A549 (cell line): ENCODE measurements around the gene CD163L1. TPM values are rescaled to one million over a fixed set of nuclear protein-coding genes. Genes with fewer than 3 reads are reported as not detected.
A peak's percentile ranks its signal among the peaks of the same experiment; 100 is the strongest.

Experiments
- ATAC-seq, 2 experiments: fragments of 200-7000 bp in 1 of 2; fragments of >200 bp in 1 of 2; cut with Nextera tagmentation in 1 of 2; cut with Tn5 transposase in 1 of 2; 3 replicates each; pipeline versions ENCODE4 v1.8.0 to v1.9.1; 2018 to 2020; ENCODE audit warnings: mild to moderate bottlenecking in 1 of 2, moderate library complexity in 1 of 2
- CTCF ChIA-PET: fragments of 300-600 bp; sonication (Branson Sonifier 250); formaldehyde crosslinking; extraction: SDS; loops from one replicate; lab custom pipeline; 2021; ENCODE audit warnings: antibody characterized with exemption, inconsistent platforms; lab: Yijun Ruan, JAX
- POLR2A ChIA-PET: fragments of 350-600 bp; formaldehyde crosslinking; extraction: SDS; loops from one replicate; lab custom pipeline; 2021; ENCODE audit warnings: antibody characterized with exemption, inconsistent platforms; lab: Yijun Ruan, JAX
- DNase-seq, 2 experiments: peaks; one replicate each; pipeline versions ENCODE4 v3.0.0 to v3.0.0-alpha.2; 2011 to 2016; ENCODE audit warnings: low read depth in 1 of 2, low spot score in 1 of 2
- FAIRE-seq: peaks from 2 replicates; lab custom pipeline; 2011; peaks lifted over from hg19 to GRCh38; lab: Jason Lieb, UNC
- H3K27ac ChIP-seq, 2 experiments: fragments of >200 bp; sonication (Bioruptor Twin); formaldehyde crosslinking; 3 replicates each; pipeline ENCODE4 v1.5.1; 2016 to 2017
- H3K4me1 ChIP-seq: fragments of >200 bp; sonication (Bioruptor Twin); formaldehyde crosslinking; 3 replicates; pipeline ENCODE4 v1.6.1; 2016
- H3K4me2 ChIP-seq: fragments of >200 bp; sonication (Bioruptor Twin); formaldehyde crosslinking; 3 replicates; pipeline ENCODE4 v1.6.1; 2016
- H3K4me3 ChIP-seq: fragments of >200 bp; sonication (Bioruptor Twin); formaldehyde crosslinking; 3 replicates; pipeline ENCODE4 v1.5.1; 2016
- H3K9me3 ChIP-seq: fragments of >200 bp; sonication (Bioruptor Twin); formaldehyde crosslinking; 3 replicates; pipeline ENCODE4 v1.6.1; 2016
- CBX2 ChIP-seq: fragments of 200-600 bp; sonication (generic); IDR thresholded peaks from 2 replicates; pipeline ENCODE4 v1.6.1; 2016; ENCODE audit warnings: low read depth, mild to moderate bottlenecking, borderline replicate concordance
- CEBPB ChIP-seq, 2 experiments: fragments of >200 bp in 1 of 2; sonication (Bioruptor Twin) in 1 of 2; formaldehyde crosslinking in 1 of 2; IDR thresholded peaks; 2 replicates each; pipeline ENCODE4 v1.6.1; 2012 to 2016
- CHD2 ChIP-seq: fragments of 150-350 bp; IDR thresholded peaks from 2 replicates; pipeline ENCODE4 v1.6.1; 2014; ENCODE audit warnings: low read length; ENCODE audit not compliant: partially characterized antibody
- CHD4 ChIP-seq: fragments of 200-600 bp; sonication (generic); IDR thresholded peaks from 2 replicates; pipeline ENCODE4 v1.6.1; 2016; ENCODE audit warnings: antibody characterized with exemption, mild to moderate bottlenecking, borderline replicate concordance
- EHF ChIP-seq: fragments of 250-450 bp; sonication (Bioruptor Pico); IDR thresholded peaks from 2 replicates; pipeline ENCODE4 v1.5.0; 2020; ENCODE audit warnings: mild to moderate bottlenecking
- ESRRA ChIP-seq: fragments of 150-350 bp; IDR thresholded peaks from 2 replicates; pipeline ENCODE4 v1.6.1; 2014; ENCODE audit warnings: mild to moderate bottlenecking, low read length, borderline replicate concordance
- FOSL2 ChIP-seq, 2 experiments: fragments of 450-650 bp in 1 of 2; fragments of >200 bp in 1 of 2; sonication (Bioruptor Twin) in 1 of 2; formaldehyde crosslinking; IDR thresholded peaks; 2 replicates each; pipeline versions ENCODE4 v1.5.0 to v1.6.1; 2016 to 2020; ENCODE audit warnings: mild to moderate bottlenecking in 1 of 2, moderate library complexity in 1 of 2
- HOXA7 ChIP-seq: fragments of 250-450 bp; sonication (Bioruptor Pico); IDR thresholded peaks from 2 replicates; pipeline ENCODE4 v1.5.0; 2020; ENCODE audit warnings: mild to moderate bottlenecking, moderate library complexity
- HOXB13 ChIP-seq: fragments of 250-450 bp; sonication (Bioruptor Pico); IDR thresholded peaks from 2 replicates; pipeline ENCODE4 v1.5.0; 2020; ENCODE audit warnings: low read depth, mild to moderate bottlenecking, moderate library complexity
- HOXB5 ChIP-seq: fragments of 250-450 bp; sonication (Bioruptor Pico); IDR thresholded peaks from 2 replicates; pipeline ENCODE4 v1.5.0; 2020; ENCODE audit warnings: mild to moderate bottlenecking, moderate library complexity
- JUNB ChIP-seq: fragments of >200 bp; sonication (Bioruptor Twin); formaldehyde crosslinking; IDR thresholded peaks from 2 replicates; pipeline ENCODE4 v1.6.1; 2016
- KDM1A ChIP-seq: fragments of 200-600 bp; sonication (generic); IDR thresholded peaks from 2 replicates; pipeline ENCODE4 v1.6.1; 2016; ENCODE audit warnings: low read depth, mild to moderate bottlenecking
- NPAS2 ChIP-seq: fragments of 250-450 bp; sonication (Bioruptor Pico); IDR thresholded peaks from 2 replicates; pipeline ENCODE4 v1.8.0; 2022; ENCODE audit warnings: mild to moderate bottlenecking, moderate library complexity, borderline replicate concordance
- POLR2A ChIP-seq: IDR thresholded peaks from 2 replicates; pipeline ENCODE4 v1.6.1; 2012; ENCODE audit warnings: mild to moderate bottlenecking, low read length
- POLR2AphosphoS2 ChIP-seq: conservative IDR thresholded peaks from 2 replicates; pipeline ENCODE4 v1.6.1; 2012; ENCODE audit warnings: low read length, improper control_type of control experiment, inconsistent platforms
- RARB ChIP-seq: fragments of 250-450 bp; sonication (Bioruptor Pico); IDR thresholded peaks from 2 replicates; pipeline ENCODE4 v1.8.0; 2021; ENCODE audit warnings: mild to moderate bottlenecking, moderate library complexity
- RCOR1 ChIP-seq: fragments of 150-350 bp; IDR thresholded peaks from 2 replicates; pipeline ENCODE4 v1.6.1; 2014; ENCODE audit warnings: antibody characterized with exemption, low read length, low read depth
- RFX5 ChIP-seq: fragments of 450-650 bp; IDR thresholded peaks from 2 replicates; pipeline ENCODE4 v1.7.1; 2014; ENCODE audit warnings: antibody characterized with exemption, mild to moderate bottlenecking, moderate library complexity
- SMC3 ChIP-seq: fragments of >200 bp; sonication (Bioruptor Twin); formaldehyde crosslinking; IDR thresholded peaks from 3 replicates; pipeline ENCODE4 v1.6.1; 2018; ENCODE audit warnings: inconsistent platforms
- TFCP2L1 ChIP-seq: fragments of 250-450 bp; sonication (Bioruptor Pico); IDR thresholded peaks from 2 replicates; pipeline ENCODE4 v1.5.0; 2021; ENCODE audit warnings: mild to moderate bottlenecking
- ZSCAN20 ChIP-seq: fragments of 250-450 bp; sonication (Bioruptor Pico); IDR thresholded peaks from 2 replicates; pipeline ENCODE4 v1.8.0; 2022; ENCODE audit warnings: mild to moderate bottlenecking, moderate library complexity
- WGBS: methylation state at CpG from one replicate; pipeline ENCODE4 v1.1.6; 2017; ENCODE audit errors: missing lambda C conversion rate; 5-methylcytosine and 5-hydroxymethylcytosine counted together
- polyA plus RNA-seq, 4 experiments: library from polyadenylated mRNA; depleted of rRNA in 3 of 4; stranded (reverse); fragments of >200 nt; fragmentation: RNase III in 1 of 4; extraction: RNeasy Plus Mini Kit Qiagen cat#74134 plus additional on column Dnase treatment in 1 of 4; gene quantifications; 2 replicates in 3 of 4; 3 replicates in 1 of 4; pipeline ENCODE4 v1.2.3, GENCODE V29; 2011 to 2017
- TF ChIP-seq, protein P1 (sequence below): fragments of >200 bp; sonication (Bioruptor Twin); formaldehyde crosslinking; IDR thresholded peaks from 3 replicates; pipeline ENCODE4 v1.6.1; 2016
- TF ChIP-seq, protein P2 (sequence below): IDR thresholded peaks from 2 replicates; pipeline ENCODE4 v1.6.1; 2012
- TF ChIP-seq, protein P3 (sequence below): fragments of >200 bp; sonication (Bioruptor Twin); formaldehyde crosslinking; IDR thresholded peaks from 3 replicates; pipeline ENCODE4 v1.5.1; 2016
- TF ChIP-seq, protein P4 (sequence below): fragments of 450-650 bp; IDR thresholded peaks from 2 replicates; pipeline ENCODE4 v1.6.1; 2014; ENCODE audit warnings: antibody characterized with exemption
- TF ChIP-seq, protein P5 (sequence below): fragments of 150-350 bp; IDR thresholded peaks from 2 replicates; pipeline ENCODE4 v1.6.1; 2014; ENCODE audit warnings: low read depth, mild to moderate bottlenecking, low read length

CD163L1 gene
- polyA plus RNA-seq, 2 of the 4 experiments (the other 2 are of a cell fraction) = 0.22 to 0.44 TPM

DNA sequence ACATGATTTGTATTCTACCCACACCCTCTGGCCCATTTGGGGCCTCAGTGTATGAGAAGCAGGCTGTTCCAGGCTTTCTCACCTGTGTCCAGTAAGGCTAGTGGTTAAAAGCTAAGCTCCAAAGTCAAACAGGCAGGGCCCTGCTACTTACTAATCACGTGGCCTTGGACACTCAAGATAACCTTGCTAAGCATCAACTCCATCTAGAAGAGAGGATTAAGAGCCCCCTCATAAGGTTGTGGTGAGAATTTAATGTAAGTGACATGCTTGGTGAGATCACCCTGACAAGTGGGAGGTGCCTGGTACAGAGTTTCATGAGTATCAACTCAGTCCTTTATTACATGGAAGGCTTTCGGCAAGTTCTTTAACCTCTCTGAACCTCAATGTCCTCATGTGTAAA lies 122.3 kb downstream of the CD163L1 start:
- TF ChIP-seq JUNB (no peak), POLR2A (no peak), RFX5 (no peak), HOXB5 (CRISPR knock-in tag) (no peak), KDM1A (no peak), NPAS2 (CRISPR knock-in tag) (no peak), HOXA7 (no peak), ZSCAN20 (CRISPR knock-in tag) (no peak), HOXB13 (CRISPR knock-in tag) (no peak), CEBPB (IDR thresholded peaks at IDR 0.05) (no peak), ESRRA (no peak), RCOR1 (no peak), TFCP2L1 (CRISPR knock-in tag) (no peak), POLR2AphosphoS2 (no peak)
- TF ChIP-seq, protein P1, sequence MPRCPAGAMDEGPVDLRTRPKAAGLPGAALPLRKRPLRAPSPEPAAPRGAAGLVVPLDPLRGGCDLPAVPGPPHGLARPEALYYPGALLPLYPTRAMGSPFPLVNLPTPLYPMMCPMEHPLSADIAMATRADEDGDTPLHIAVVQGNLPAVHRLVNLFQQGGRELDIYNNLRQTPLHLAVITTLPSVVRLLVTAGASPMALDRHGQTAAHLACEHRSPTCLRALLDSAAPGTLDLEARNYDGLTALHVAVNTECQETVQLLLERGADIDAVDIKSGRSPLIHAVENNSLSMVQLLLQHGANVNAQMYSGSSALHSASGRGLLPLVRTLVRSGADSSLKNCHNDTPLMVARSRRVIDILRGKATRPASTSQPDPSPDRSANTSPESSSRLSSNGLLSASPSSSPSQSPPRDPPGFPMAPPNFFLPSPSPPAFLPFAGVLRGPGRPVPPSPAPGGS = no peak
- TF ChIP-seq, protein P2, sequence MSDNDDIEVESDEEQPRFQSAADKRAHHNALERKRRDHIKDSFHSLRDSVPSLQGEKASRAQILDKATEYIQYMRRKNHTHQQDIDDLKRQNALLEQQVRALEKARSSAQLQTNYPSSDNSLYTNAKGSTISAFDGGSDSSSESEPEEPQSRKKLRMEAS = no peak
- TF ChIP-seq, protein P3, sequence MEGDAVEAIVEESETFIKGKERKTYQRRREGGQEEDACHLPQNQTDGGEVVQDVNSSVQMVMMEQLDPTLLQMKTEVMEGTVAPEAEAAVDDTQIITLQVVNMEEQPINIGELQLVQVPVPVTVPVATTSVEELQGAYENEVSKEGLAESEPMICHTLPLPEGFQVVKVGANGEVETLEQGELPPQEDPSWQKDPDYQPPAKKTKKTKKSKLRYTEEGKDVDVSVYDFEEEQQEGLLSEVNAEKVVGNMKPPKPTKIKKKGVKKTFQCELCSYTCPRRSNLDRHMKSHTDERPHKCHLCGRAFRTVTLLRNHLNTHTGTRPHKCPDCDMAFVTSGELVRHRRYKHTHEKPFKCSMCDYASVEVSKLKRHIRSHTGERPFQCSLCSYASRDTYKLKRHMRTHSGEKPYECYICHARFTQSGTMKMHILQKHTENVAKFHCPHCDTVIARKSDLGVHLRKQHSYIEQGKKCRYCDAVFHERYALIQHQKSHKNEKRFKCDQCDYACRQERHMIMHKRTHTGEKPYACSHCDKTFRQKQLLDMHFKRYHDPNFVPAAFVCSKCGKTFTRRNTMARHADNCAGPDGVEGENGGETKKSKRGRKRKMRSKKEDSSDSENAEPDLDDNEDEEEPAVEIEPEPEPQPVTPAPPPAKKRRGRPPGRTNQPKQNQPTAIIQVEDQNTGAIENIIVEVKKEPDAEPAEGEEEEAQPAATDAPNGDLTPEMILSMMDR = no peak
- TF ChIP-seq, protein P4, sequence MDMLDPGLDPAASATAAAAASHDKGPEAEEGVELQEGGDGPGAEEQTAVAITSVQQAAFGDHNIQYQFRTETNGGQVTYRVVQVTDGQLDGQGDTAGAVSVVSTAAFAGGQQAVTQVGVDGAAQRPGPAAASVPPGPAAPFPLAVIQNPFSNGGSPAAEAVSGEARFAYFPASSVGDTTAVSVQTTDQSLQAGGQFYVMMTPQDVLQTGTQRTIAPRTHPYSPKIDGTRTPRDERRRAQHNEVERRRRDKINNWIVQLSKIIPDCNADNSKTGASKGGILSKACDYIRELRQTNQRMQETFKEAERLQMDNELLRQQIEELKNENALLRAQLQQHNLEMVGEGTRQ = no peak
- DNase-seq (no peak), FAIRE-seq (no peak), ATAC-seq (no peak)
- no peak overlapping the region for H3K27ac ChIP-seq
- 48% methylated on average over 2 of the region's 2 CpGs for WGBS
- no peak overlapping the region for H3K4me2 ChIP-seq
- CTCF ChIA-PET = interaction anchor here (0.9 to 1.3 kb wide), 2 partner anchors 139 kb away, joined by 3 to 4 read pairs; no protein-coding TSS in a partner anchor
- no peaks in the 10 kb centered on the region for H3K4me1 ChIP-seq
- no peak overlapping the region for H3K4me3 ChIP-seq
- H3K9me3 ChIP-seq = no peaks in the 10 kb centered on the region
- POLR2A ChIA-PET = no interaction called here

DNA sequence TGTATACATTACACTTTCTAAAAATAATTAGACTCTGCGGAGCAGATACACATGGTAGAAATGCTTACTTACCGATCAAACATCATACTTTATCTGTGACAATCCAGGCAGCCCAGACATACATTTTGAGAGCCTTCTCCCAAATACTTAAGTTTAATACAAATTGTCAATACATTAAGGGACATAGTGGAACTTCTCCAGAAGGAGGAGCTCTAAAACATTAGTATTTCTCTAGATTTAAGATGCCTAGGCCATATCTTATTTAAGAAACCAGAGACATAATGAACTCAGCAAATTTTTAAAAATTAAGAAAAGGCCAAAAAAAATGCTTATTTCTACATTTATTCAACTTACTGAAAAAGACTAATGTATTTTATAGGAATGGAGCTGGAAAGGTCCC lies 124.0 kb downstream of the CD163L1 start:
- Histone ChIP-seq H3K4me2 (no peak overlapping the region), H3K9me3 (no peaks in the 10 kb centered on the region), H3K4me3 (no peak overlapping the region), H3K4me1 (no peaks in the 10 kb centered on the region), H3K27ac (no peak overlapping the region)
- ChIA-PET CTCF (interaction anchor here (1.4 kb wide), 1 partner anchor 141 kb away, joined by 5 read pairs; no protein-coding TSS in a partner anchor), POLR2A (no interaction called here)
- DNase-seq (no peak), FAIRE-seq (no peak), ATAC-seq (no peak)
- TF ChIP-seq SMC3 = 0 out of 3 replicates have a peak, but pooled peaks have one; percentile 6
- TF ChIP-seq, protein P2 = no peak
- WGBS = 59% methylated on average over 2 of the region's 2 CpGs

DNA sequence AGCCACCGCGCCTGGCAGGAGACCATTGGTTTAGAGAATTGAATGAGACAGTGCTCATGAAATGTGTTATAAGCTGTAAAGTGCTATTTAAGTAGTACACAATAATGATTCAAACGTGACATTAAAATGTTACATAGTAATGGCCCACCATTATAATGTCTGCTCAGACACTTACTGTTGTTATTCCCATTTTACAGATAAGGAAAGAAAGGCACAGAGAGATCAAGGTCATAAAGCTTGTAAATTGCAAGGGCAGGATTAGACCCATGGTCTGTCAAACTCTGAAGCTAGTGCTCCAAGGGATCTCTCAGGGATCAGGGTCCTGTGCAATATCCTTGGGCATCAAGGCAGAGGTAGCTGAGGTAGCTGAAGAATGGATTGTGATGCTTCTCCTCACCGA lies 133.9 kb downstream of the CD163L1 start:
- DNase-seq (no peak), FAIRE-seq (no peak), ATAC-seq (no peak)
- Histone ChIP-seq H3K4me2 (no peak overlapping the region), H3K9me3 (no peaks in the 10 kb centered on the region), H3K4me1 (no peaks in the 10 kb centered on the region), H3K4me3 (no peak overlapping the region), H3K27ac (no peak overlapping the region)
- POLR2A ChIA-PET = no interaction called here
- 50% methylated on average over 4 of the region's 4 CpGs for WGBS
- TF ChIP-seq CBX2 (no peak), EHF (CRISPR knock-in tag) (no peak), KDM1A (no peak), RARB (CRISPR knock-in tag) (no peak), TFCP2L1 (CRISPR knock-in tag) (no peak), NPAS2 (CRISPR knock-in tag) (no peak), POLR2A (no peak), JUNB (no peak), FOSL2 (IDR thresholded peaks at IDR 0.05) (no peak), FOSL2 (CRISPR knock-in tag; IDR thresholded peaks at IDR 0.05) (no peak), RFX5 (no peak), CHD2 (no peak), CHD4 (no peak), HOXB13 (CRISPR knock-in tag) (no peak), SMC3 (no peak)
- TF ChIP-seq, protein P5, sequence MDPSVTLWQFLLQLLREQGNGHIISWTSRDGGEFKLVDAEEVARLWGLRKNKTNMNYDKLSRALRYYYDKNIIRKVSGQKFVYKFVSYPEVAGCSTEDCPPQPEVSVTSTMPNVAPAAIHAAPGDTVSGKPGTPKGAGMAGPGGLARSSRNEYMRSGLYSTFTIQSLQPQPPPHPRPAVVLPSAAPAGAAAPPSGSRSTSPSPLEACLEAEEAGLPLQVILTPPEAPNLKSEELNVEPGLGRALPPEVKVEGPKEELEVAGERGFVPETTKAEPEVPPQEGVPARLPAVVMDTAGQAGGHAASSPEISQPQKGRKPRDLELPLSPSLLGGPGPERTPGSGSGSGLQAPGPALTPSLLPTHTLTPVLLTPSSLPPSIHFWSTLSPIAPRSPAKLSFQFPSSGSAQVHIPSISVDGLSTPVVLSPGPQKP = no peak
- CTCF ChIA-PET = no interaction called here
